Panc1 (cell line): ENCODE measurements around the gene FAM131B. TPM values are rescaled to one million over a fixed set of nuclear protein-coding genes. Genes with fewer than 3 reads are reported as not detected.

Experiments
- ATAC-seq: fragments of 200-7000 bp; cut with Tn5 transposase; 2 replicates; pipeline ENCODE4 v1.9.1; 2020; ENCODE audit warnings: mild to moderate bottlenecking, moderate library complexity
- BruUV-seq: library from RNA; stranded (reverse); fragments of 400-500 nt; replicated peaks from 2 replicates; lab custom pipeline; 2021; lab: Mats Ljungman, UMichigan
- CTCF ChIA-PET: fragments of 300-600 bp; sonication (Branson Sonifier 250); formaldehyde crosslinking; loops from one replicate; lab custom pipeline; 2022; ENCODE audit warnings: antibody characterized with exemption; lab: Charles Lee
- POLR2A ChIA-PET: fragments of 300-600 bp; sonication (Branson Sonifier 250); formaldehyde crosslinking; loops from one replicate; lab custom pipeline; 2022; ENCODE audit warnings: antibody characterized with exemption; lab: Charles Lee
- DNase-seq: peaks from one replicate; pipeline ENCODE4 v3.0.0-alpha.2; 2010; ENCODE audit warnings: low read depth, low spot score
- H3K27ac ChIP-seq: 2 replicates; pipeline ENCODE4 v1.5.1; 2011; ENCODE audit warnings: mild to moderate bottlenecking, low read length, inconsistent platforms
- H3K27me3 ChIP-seq: fragments of 200-500 bp; sonication (Bioruptor generic); 2 replicates; pipeline ENCODE4 v1.6.0; 2014; ENCODE audit warnings: low read length, inconsistent platforms; ENCODE audit not compliant: control insufficient read depth, insufficient read depth
- H3K36me3 ChIP-seq: fragments of 200-500 bp; sonication (Bioruptor generic); 2 replicates; pipeline ENCODE4 v1.5.1; 2014; ENCODE audit warnings: inconsistent platforms, mild to moderate bottlenecking, low read length, moderate library complexity; ENCODE audit not compliant: control insufficient read depth, insufficient read depth
- H3K4me1 ChIP-seq: 2 replicates; pipeline ENCODE4 v1.5.1; 2011; ENCODE audit warnings: inconsistent platforms, mild to moderate bottlenecking, low read length, moderate library complexity; ENCODE audit not compliant: control insufficient read depth, insufficient read depth
- H3K4me3 ChIP-seq, 2 experiments: 2 replicates each; pipeline ENCODE4 v1.5.1; 2011 to 2012; ENCODE audit warnings: low read depth in 2 of 2, low read length in 2 of 2, mild to moderate bottlenecking in 2 of 2, inconsistent platforms in 1 of 2, moderate library complexity in 1 of 2
- H3K9me3 ChIP-seq: fragments of 200-500 bp; sonication (Bioruptor generic); 2 replicates; pipeline ENCODE4 v1.5.1; 2014; ENCODE audit warnings: low read depth, mild to moderate bottlenecking, inconsistent platforms, low read length, moderate library complexity; ENCODE audit not compliant: control insufficient read depth, insufficient read depth
- CTCF ChIP-seq: fragments of 450-650 bp; IDR thresholded peaks from 2 replicates; pipeline ENCODE4 v1.5.1; 2017; ENCODE audit warnings: mild to moderate bottlenecking
- POLR2AphosphoS5 ChIP-seq: IDR thresholded peaks from 2 replicates; pipeline ENCODE4 v1.6.1; 2012; ENCODE audit warnings: mild to moderate bottlenecking, low read depth, low read length, moderate library complexity
- SIN3A ChIP-seq: IDR thresholded peaks from 2 replicates; pipeline ENCODE4 v1.6.1; 2012; ENCODE audit warnings: low read depth, mild to moderate bottlenecking, low read length, moderate library complexity, borderline replicate concordance; ENCODE audit not compliant: insufficient read depth
- TCF7L2 ChIP-seq: IDR thresholded peaks from 2 replicates; pipeline ENCODE4 v1.6.1; 2011; ENCODE audit warnings: mild to moderate bottlenecking, low read depth, low read length, inconsistent platforms
- in situ Hi-C: cut with HindIII; loops from 2 replicates; pipeline ENCODE4 v1.10.0; 2016; ENCODE audit warnings: low sequenced_read_pairs, low pct_unique_long_range_greater_than_20kb
- intact Hi-C: fragments of 100-400 bp; cut with micrococcal nuclease; formaldehyde crosslinking; loops from one replicate; pipeline ENCODE4 v1.10.0; 2022; ENCODE audit not compliant: unreplicated experiment
- total RNA-seq: library from RNA; stranded (reverse); gene quantifications from one replicate; pipeline ENCODE4 v1.2.1, GENCODE V29; 2021; ENCODE audit not compliant: unreplicated experiment
- TF ChIP-seq, protein P1 (sequence below), 2 experiments: IDR thresholded peaks; 2 replicates each; pipeline ENCODE4 v1.6.1; 2011 to 2012; ENCODE audit warnings: low read depth in 2 of 2, control low read depth in 1 of 2, low read length in 1 of 2, mild to moderate bottlenecking in 1 of 2, moderate library complexity in 1 of 2; ENCODE audit not compliant: insufficient read depth in 1 of 2

Gene FAM131B
- total RNA-seq, 1 experiment from 2014 or later: 1.5 TPM

DNA sequence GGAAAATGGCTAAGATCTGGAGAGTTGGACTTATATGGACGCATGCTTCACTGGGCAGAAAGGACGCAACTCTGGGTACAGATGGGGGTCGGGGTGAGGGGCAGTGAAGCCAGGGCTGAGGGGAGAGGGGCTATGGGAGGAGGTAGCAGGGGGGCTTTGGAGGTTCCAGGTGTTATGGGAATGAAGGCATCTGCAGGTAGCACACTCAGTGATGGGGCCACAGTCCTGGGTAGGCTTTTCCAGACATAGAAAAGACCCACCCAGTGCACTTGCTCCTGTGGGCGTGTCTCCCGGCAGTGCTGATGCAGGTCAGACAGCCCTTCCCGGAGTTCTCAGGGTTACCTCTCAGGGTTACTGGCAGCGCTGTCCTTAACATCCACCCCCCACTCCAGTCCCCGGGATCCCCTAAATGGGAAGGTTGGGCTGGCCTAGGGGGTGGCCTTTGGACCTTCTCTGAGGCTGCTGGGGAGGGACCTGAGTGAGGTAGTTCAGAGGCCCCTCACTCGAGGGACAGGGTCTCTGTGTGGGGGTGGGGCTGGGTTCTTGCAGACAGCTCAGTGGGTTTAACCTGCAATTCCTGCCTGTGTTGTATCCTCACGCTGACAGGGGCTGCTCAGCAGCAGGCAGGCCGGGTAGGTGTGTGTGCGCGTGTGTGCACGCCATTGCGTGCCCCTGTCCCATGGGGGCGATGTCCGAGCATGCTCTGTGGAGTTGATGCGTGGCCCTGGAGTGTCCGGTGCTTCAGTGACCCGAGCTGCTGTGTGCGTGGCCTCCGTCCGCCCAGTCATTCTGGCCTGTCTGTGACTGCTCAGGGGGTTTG is 24.9 kb upstream of the FAM131B start:
- Histone ChIP-seq H3K27me3 (no peaks in the 10 kb centered on the region), H3K27ac (no peak overlapping the region), H3K4me1 (peaks cover 2% of the 10 kb centered on the region; the same call in 1 of the 2 replicates), H3K9me3 (no peaks in the 10 kb centered on the region), H3K36me3 (peaks cover 3% of the 10 kb centered on the region; the same call in 1 of the 2 replicates), H3K4me3 (no peak overlapping the region)
- no TSS peak for BruUV-seq
- POLR2A ChIA-PET: no interaction called here
- DNase-seq (no peak), ATAC-seq (peak; percentile 31; the same call in 1 of the 2 replicates)
- in situ Hi-C loops (no loop called here), intact Hi-C loops (no loop called here)
- TF ChIP-seq TCF7L2 (no peak), SIN3A (no peak), CTCF (no peak; the same call in 1 of the 2 replicates)
- TF ChIP-seq, protein P1, sequence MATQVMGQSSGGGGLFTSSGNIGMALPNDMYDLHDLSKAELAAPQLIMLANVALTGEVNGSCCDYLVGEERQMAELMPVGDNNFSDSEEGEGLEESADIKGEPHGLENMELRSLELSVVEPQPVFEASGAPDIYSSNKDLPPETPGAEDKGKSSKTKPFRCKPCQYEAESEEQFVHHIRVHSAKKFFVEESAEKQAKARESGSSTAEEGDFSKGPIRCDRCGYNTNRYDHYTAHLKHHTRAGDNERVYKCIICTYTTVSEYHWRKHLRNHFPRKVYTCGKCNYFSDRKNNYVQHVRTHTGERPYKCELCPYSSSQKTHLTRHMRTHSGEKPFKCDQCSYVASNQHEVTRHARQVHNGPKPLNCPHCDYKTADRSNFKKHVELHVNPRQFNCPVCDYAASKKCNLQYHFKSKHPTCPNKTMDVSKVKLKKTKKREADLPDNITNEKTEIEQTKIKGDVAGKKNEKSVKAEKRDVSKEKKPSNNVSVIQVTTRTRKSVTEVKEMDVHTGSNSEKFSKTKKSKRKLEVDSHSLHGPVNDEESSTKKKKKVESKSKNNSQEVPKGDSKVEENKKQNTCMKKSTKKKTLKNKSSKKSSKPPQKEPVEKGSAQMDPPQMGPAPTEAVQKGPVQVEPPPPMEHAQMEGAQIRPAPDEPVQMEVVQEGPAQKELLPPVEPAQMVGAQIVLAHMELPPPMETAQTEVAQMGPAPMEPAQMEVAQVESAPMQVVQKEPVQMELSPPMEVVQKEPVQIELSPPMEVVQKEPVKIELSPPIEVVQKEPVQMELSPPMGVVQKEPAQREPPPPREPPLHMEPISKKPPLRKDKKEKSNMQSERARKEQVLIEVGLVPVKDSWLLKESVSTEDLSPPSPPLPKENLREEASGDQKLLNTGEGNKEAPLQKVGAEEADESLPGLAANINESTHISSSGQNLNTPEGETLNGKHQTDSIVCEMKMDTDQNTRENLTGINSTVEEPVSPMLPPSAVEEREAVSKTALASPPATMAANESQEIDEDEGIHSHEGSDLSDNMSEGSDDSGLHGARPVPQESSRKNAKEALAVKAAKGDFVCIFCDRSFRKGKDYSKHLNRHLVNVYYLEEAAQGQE (IDR thresholded peaks at IDR 0.05; ENCODE audit: insufficient read depth in 1 of 2, low read depth in 2 of 2, low read length in 1 of 2): no peak
- CTCF ChIA-PET: no interaction called here

DNA sequence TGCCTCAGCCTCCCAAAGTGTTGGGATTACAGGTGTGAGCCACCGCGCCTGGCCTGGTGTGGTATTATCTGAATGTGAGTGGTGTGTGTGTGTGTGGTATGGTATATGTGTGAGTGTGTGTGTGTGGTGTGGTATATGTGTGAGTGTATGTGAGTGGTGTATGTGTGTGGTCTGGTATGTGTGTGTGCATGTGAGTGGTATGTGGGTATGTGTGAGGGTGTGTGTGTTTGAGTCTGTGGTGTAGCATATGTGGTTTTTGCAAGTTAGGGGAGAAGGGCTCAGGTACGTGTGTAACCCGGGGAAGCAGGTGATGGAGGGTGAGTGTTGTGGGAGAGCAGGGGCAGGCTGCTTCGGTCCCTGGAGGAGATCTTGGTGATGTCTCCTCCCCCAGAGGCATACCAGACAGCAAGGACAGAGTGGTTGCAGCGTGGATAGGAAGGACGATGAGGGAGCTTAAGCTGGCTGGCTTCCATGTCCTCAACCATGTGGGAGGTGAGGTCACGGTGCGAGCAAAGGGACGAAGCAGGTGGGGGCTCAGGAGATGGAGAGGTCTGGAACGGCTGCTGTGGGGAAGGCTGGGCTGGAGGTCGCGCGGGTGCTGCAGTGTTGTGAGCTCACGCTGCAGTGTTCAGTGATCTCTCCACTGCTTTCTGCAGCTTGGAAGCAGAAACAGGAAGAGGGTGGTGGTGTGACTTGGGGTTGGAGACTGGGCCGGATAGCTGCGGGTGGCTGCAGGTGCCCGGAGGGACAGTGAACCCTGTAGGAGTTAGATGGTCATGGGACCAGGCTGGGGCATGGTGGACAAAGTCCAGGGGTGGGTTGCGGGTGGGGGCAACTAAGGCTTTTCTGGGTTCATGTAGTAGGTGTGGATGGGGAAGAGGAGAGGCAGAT is 23.6 kb upstream of the FAM131B start:
- no peak overlapping the region for H3K27ac ChIP-seq
- ChIA-PET CTCF (no interaction called here), POLR2A (interaction anchor here (0.6 kb wide), 1 partner anchor 607 kb away, joined by 7 read pairs; no protein-coding TSS in a partner anchor)
- intact Hi-C loops (no loop called here), in situ Hi-C loops (no loop called here)
- TF ChIP-seq CTCF: no peak
- TF ChIP-seq SIN3A: no peak
- TF ChIP-seq, protein P1 (IDR thresholded peaks at IDR 0.05; ENCODE audit: insufficient read depth in 1 of 2, low read depth in 2 of 2, low read length in 1 of 2): no peak
- no peak for TF ChIP-seq TCF7L2
- TF ChIP-seq POLR2AphosphoS5: no peak
- H3K9me3 ChIP-seq: no peaks in the 10 kb centered on the region
- no peak for DNase-seq
- no peak for ATAC-seq
- H3K36me3 ChIP-seq: peaks cover 5% of the 10 kb centered on the region
- H3K27me3 ChIP-seq: no peaks in the 10 kb centered on the region
- peaks cover 4% of the 10 kb centered on the region; the same call in 1 of the 2 replicates for H3K4me1 ChIP-seq
- BruUV-seq: no TSS peak
- H3K4me3 ChIP-seq: no peak overlapping the region; a peak in 1 of 4 replicates
